LNCAP (cell line): ENCODE data around the gene TMEM170A.

Experiments used
- TF ChIP-seq, protein P1 (sequence below): fragments of 450-650 bp; IDR thresholded peaks from 2 replicates; pipeline ENCODE4 v1.5.1; 2017; ENCODE audit warnings: mild to moderate bottlenecking

TMEM170A gene

DNA sequence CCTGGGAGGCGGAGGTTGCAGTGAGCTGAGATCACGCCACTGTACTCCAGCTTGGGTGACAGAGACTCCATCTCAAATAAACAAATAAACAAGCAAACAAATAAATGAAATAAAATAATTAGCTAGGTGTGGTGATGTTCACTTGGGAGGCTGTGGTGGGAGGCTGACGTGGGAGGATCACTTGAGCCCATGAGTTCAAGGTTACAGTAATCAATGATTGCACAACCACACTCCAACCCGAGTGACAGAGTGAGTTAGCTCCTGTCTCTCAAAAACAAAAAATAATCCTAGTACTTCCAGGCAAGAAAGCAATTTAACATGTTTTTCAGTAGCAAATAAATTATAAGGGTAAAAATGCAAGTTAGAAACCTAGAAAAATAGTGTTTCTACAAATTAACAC, 57.5 kb downstream of the TMEM170A start:
- TF ChIP-seq, protein P1, sequence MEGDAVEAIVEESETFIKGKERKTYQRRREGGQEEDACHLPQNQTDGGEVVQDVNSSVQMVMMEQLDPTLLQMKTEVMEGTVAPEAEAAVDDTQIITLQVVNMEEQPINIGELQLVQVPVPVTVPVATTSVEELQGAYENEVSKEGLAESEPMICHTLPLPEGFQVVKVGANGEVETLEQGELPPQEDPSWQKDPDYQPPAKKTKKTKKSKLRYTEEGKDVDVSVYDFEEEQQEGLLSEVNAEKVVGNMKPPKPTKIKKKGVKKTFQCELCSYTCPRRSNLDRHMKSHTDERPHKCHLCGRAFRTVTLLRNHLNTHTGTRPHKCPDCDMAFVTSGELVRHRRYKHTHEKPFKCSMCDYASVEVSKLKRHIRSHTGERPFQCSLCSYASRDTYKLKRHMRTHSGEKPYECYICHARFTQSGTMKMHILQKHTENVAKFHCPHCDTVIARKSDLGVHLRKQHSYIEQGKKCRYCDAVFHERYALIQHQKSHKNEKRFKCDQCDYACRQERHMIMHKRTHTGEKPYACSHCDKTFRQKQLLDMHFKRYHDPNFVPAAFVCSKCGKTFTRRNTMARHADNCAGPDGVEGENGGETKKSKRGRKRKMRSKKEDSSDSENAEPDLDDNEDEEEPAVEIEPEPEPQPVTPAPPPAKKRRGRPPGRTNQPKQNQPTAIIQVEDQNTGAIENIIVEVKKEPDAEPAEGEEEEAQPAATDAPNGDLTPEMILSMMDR: no peak

DNA sequence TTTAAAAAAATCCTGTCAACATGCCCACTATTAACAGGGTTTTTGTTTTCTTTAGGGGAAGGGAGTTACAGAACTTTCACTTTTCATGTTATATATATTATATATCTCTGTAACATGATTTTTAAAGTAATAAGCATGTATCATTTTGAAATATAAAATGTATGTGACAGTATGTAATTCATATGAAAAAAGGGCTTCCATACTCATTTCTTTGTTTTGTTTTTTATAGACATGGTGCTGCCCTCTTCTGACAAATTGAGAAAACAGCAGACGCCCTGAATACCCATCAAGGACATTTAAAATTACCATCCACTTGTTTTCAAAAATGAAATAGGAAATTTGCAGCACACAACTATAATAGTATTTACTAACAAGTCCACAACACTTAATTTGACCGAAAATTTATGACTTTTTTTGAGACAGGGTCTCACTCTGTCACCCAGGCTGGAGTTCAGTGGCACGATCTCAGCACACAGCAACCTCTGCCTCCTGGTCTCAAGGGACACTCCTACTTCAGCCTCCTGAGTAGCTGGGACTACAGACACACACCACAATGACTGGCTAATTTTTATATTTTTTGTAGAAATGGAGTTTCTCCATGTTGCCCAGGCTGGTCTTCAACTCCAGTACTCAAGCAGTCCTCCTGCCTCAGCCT, 61.5 kb downstream of the TMEM170A start:
- TF ChIP-seq, protein P1: peak; percentile 76

DNA sequence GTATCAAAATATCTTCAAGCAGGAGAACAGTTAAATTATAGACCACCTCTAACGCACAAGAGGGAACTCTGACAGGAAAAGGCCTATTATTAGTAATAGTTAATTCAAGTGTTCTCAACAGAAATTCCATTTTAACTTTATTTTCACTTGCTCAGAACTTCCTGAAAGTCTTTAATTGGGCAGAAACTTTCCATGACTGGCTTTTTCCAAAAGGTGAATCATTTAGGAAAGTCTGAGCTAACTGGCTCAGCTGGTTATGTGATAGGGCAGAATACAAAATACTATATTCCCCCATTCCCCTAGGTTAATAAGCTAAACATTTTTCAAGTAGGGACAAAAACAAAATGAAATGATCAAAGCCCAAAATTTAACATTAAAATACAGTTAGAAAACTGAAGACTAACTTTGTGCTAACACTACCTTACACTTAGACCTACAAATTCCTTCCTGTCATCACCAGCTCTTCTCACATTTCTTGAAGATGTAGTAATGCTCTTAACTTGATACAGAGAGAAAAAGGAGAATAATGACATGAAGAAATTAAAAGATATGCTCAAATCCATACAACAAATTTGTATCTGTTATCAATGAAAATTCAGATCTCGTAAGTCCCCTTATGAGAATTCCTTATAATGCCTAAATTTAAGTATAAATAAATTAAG, 62.2 kb downstream of the TMEM170A start:
- TF ChIP-seq, protein P1: no peak

DNA sequence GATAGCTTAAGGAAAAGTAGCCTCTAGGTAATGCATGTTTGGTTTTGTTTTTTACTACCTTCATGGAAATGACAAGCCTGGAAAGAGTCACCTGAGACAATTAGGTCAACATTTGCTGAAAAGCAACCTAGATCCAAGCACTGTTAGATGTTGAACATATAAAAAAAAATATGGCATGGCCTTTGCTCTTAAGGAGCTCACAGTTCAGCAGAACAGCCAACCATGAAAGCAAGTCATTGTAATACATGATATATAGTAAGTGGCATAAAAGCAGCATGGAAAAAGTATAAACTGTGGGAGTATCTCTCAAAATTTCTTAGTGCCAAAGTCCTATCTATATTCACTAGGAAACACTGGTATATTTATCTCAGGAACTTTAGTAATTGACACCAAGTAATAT, 62.8 kb downstream of the TMEM170A start:
- TF ChIP-seq, protein P1: no peak

DNA sequence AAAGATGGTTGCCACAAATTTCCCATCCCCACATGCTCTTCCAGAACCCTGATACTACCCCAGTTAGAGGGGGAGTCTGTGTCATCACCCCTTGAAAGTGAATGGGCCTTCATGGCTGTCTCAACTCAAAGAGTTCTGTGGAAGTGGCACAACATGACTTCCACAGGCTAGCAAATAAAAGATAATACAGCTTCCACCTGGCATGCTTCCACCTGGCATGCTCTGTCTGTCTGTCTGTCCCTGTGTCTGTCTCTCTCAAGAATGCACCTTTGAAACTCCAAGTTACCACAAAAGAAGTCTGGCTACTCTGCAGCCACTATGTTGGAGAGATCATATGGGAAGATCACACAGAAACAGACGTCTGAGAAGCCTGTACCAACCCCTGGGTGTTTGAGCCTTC, 66.2 kb downstream of the TMEM170A start:
- TF ChIP-seq, protein P1: no peak

DNA sequence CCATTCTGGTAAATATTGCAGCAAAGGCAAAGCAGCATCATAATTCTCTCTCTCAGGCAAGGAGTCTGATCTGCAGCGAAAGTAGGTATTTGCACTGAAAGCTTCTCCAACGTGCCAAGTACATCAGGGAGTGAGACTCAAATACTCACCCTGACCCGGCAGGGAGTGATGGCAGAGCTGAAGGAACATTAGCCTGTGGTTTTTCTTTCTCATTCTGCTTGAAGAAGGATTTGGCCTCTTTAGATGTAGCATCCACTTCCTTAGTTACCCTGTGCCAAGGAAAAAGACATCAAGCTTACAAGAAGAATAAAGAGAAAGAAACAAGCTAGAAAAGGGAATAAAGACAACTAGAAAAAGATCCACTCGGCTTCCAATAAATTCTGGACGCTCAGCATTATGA, 69.5 kb downstream of the TMEM170A start:
- TF ChIP-seq, protein P1: no peak
